ENCODE data around the gene ITGB7.
A peak's percentile ranks its signal among the peaks of the same experiment; 100 is the strongest.

- peak; percentile 56 for TF ChIP-seq CTCF (IDR thresholded peaks at IDR 0.05)
- no peak for TF ChIP-seq EZH2 (IDR thresholded peaks at IDR 0.05)
- TF ChIP-seq EZH2phosphoT487 (IDR thresholded peaks at IDR 0.05) = no peak
These were observed 14.4 kb upstream of the ITGB7 start for GRCh38 chr12:53221203-53222080.
